ENCODE measurements around the gene UGT3A2. TPM values are rescaled to one million over a fixed set of nuclear protein-coding genes. Genes with fewer than 3 reads are reported as not detected.

UGT3A2 gene
- total and polyA plus RNA-seq, 2 of the 4 experiments (the other 2 are of a cell fraction): not detected

DNA sequence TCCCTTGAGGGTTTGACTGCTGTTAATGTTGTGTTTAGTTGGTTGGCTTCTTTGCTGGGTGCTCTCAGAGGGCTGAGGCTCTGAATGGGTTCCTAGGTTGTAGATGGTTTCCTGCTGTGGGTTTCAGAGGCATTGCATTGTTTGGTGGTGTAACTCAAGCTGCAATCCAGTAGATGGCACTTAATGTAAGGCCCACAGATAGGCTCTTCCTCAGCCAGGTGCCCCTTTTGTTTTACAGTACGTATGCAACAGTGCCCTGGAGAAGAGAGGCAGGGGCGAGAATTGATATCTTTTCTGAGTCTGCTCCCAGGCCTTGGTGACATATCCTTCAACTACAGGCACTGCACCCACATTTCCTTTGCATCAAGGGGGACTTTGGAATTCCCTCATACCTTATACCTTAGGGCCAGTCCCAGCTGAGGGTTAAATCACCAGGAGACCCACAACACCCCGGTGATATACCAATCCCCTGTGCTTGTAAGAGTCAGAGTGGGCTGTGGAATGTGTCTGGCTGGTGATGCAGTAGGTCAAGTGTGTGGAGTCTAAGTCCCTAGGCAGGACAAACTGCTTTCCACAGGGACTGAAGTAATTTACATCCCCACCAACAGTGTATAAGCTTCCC, 7.0 kb upstream of the UGT3A2 start:
- Histone ChIP-seq H3K18ac (ENCODE audit: low read depth, low read length) (no peak overlapping the region), H2BK20ac (ENCODE audit: low read depth, low read length) (no peak overlapping the region), H4K5ac (ENCODE audit: low read depth, low read length) (no peak overlapping the region), H3K9me3 (ENCODE audit: control insufficient read depth, insufficient read depth, low read length) (no peaks in the 10 kb centered on the region), H2BK120ac (ENCODE audit: low read depth, low read length) (no peak overlapping the region), H4K8ac (ENCODE audit: low read depth in 2 of 2, low read length in 2 of 2) (no peak overlapping the region), H2AK9ac (replicated peaks; ENCODE audit: low read depth, low read length, poor library complexity) (no peak overlapping the region), H3K4me2 (ENCODE audit: low read depth, low read length) (no peak overlapping the region), H3K14ac (replicated peaks; ENCODE audit: low read depth, low read length) (no peak overlapping the region), H4K91ac (ENCODE audit: insufficient read depth, low read depth, low read length) (no peak overlapping the region), H3K27ac (ENCODE audit: insufficient read depth, low read length) (no peak overlapping the region), H3K36me3 (ENCODE audit: control insufficient read depth, insufficient read depth, low read length) (no peaks in the 10 kb centered on the region), H2AFZ (replicated peaks; ENCODE audit: low read length, poor library complexity) (no peak overlapping the region), H3K9me1 (ENCODE audit: insufficient read depth, low read length) (no peaks in the 10 kb centered on the region), H3K79me1 (ENCODE audit: low read depth in 1 of 2, low read length in 2 of 2) (no peaks in the 10 kb centered on the region), H3K4ac (ENCODE audit: low read depth, low read length) (no peak overlapping the region), H2BK5ac (ENCODE audit: low read depth, low read length, poor library complexity, severe bottlenecking) (no peak overlapping the region), H2BK15ac (ENCODE audit: low read depth, low read length) (no peak overlapping the region), H3K23ac (ENCODE audit: low read depth, low read length) (no peak overlapping the region), H3K56ac (ENCODE audit: extremely low read depth, insufficient read depth, low read length) (no peak overlapping the region), H3K4me3 (ENCODE audit: insufficient read depth, low read depth, low read length) (no peak overlapping the region), H2AK5ac (ENCODE audit: low read depth, low read length) (no peak overlapping the region), H3K4me1 (ENCODE audit: control insufficient read depth, insufficient read depth, low read length) (no peaks in the 10 kb centered on the region), H3K27me3 (ENCODE audit: control insufficient read depth, insufficient read depth, low read length) (peaks cover 12% of the 10 kb centered on the region), H3K9ac (ENCODE audit: low read depth, low read length) (no peak overlapping the region), H4K20me1 (ENCODE audit: insufficient read depth, low read length) (no peaks in the 10 kb centered on the region)
- in situ Hi-C loops (cut with MboI; ENCODE audit: low sequenced_read_pairs): no loop called here
- ChIA-PET POLR2A (ENCODE audit: unreplicated experiment) (no interaction called here), CTCF (interaction anchor here (1.6 kb wide), 1 partner anchor 192 kb away, joined by 3 read pairs; no protein-coding TSS in a partner anchor)
- ATAC-seq (ENCODE audit: low read depth): peak; percentile 40; the same call in 1 of the 2 replicates
- no peak for TF ChIP-seq SMC3 (IDR thresholded peaks at IDR 0.05; ENCODE audit: low read depth, low read length)
- no peak for TF ChIP-seq FOS (IDR thresholded peaks at IDR 0.05; ENCODE audit: low read depth, low read length)
- TF ChIP-seq, protein P1, sequence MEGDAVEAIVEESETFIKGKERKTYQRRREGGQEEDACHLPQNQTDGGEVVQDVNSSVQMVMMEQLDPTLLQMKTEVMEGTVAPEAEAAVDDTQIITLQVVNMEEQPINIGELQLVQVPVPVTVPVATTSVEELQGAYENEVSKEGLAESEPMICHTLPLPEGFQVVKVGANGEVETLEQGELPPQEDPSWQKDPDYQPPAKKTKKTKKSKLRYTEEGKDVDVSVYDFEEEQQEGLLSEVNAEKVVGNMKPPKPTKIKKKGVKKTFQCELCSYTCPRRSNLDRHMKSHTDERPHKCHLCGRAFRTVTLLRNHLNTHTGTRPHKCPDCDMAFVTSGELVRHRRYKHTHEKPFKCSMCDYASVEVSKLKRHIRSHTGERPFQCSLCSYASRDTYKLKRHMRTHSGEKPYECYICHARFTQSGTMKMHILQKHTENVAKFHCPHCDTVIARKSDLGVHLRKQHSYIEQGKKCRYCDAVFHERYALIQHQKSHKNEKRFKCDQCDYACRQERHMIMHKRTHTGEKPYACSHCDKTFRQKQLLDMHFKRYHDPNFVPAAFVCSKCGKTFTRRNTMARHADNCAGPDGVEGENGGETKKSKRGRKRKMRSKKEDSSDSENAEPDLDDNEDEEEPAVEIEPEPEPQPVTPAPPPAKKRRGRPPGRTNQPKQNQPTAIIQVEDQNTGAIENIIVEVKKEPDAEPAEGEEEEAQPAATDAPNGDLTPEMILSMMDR (conservative IDR thresholded peaks at IDR 0.05; ENCODE audit: low read depth, low read length): 0 out of 2 replicates have a peak, but pooled peaks have one; percentile 4
- BruUV-seq (replicated peaks): no TSS peak
- no CpG with 5 or more reads among the region's 3 CpGs for WGBS, 2 experiments (ENCODE audit: extremely low coverage in 2 of 2, insufficient read length in 1 of 2)
- intact Hi-C loops (cut with micrococcal nuclease): loop anchor here (10.0 kb wide), 1 partner anchor 621 kb away; no protein-coding TSS in a partner anchor
- dilution Hi-C loops (cut with HindIII; ENCODE audit: low sequenced_read_pairs, unreplicated experiment): no loop called here
- no peak for DNase-seq
